CD4-positive, alpha-beta T cell treated with Interleukin-1 beta for 1 hour (primary cell): ENCODE measurements around the gene SULT1C4.

Experiments used
- DNase-seq, 2 donors: peaks; one replicate each; pipeline ENCODE4 v3.0.0-alpha.2; 2020 to 2022

SULT1C4 gene

GRCh38 chr2:108376774-108377173 lies 980 bp upstream of the SULT1C4 start:
- no peak for DNase-seq

GRCh38 chr2:108377401-108377800 lies 353 bp upstream of the SULT1C4 start:
- DNase-seq: no peak

GRCh38 chr2:108378851-108379250 lies 1.1 kb downstream of the SULT1C4 start:
- no peak for DNase-seq

- no peak for DNase-seq
Observed at GRCh38 chr2:108382196-108382595, 4.4 kb downstream of the SULT1C4 start.

- DNase-seq: no peak
Observed at GRCh38 chr2:108383146-108383830, 5.5 kb downstream of the SULT1C4 start.

- DNase-seq: no peak
Observed at GRCh38 chr2:108384662-108385393, 7.1 kb downstream of the SULT1C4 start.

GRCh38 chr2:108385411-108386071 lies 7.8 kb downstream of the SULT1C4 start:
- no peak for DNase-seq

- no peak for DNase-seq
Observed at GRCh38 chr2:108388045-108388444, 10.3 kb downstream of the SULT1C4 start.

GRCh38 chr2:108390340-108390739 lies 12.6 kb downstream of the SULT1C4 start:
- DNase-seq: no peak

- no peak for DNase-seq
Observed at GRCh38 chr2:108392029-108392428, 14.3 kb downstream of the SULT1C4 start.

- no peak for DNase-seq
Observed at GRCh38 chr2:108393197-108393596, 15.4 kb downstream of the SULT1C4 start.

GRCh38 chr2:108395155-108395554 lies 17.4 kb downstream of the SULT1C4 start:
- no peak for DNase-seq

GRCh38 chr2:108396845-108397244 lies 19.1 kb downstream of the SULT1C4 start:
- peak in 1 of 2 donors; percentile 10 for DNase-seq

- DNase-seq: no peak
Observed at GRCh38 chr2:108399479-108399878, 21.7 kb downstream of the SULT1C4 start.

- no peak for DNase-seq
Observed at GRCh38 chr2:108401800-108402199, 24.0 kb downstream of the SULT1C4 start.

GRCh38 chr2:108403494-108403893 lies 25.7 kb downstream of the SULT1C4 start:
- DNase-seq: no peak

- DNase-seq: no peak
Observed at GRCh38 chr2:108404784-108405397, 27.1 kb downstream of the SULT1C4 start.

- no peak for DNase-seq
Observed at GRCh38 chr2:108407864-108408729, 30.3 kb downstream of the SULT1C4 start.

- DNase-seq: no peak
Observed at GRCh38 chr2:108409768-108410167, 32.0 kb downstream of the SULT1C4 start.

GRCh38 chr2:108412995-108413710 lies 35.4 kb downstream of the SULT1C4 start:
- no peak for DNase-seq

GRCh38 chr2:108413711-108414095 lies 35.9 kb downstream of the SULT1C4 start:
- no peak for DNase-seq
